ENCODE measurements around the gene CMTM6.
"Not testable (repeated sequence)": the region's sequence is repeated elsewhere in the genome, so short reads cannot be mapped to it uniquely, and the experiment has no call there.

The CMTM6 gene

DNA sequence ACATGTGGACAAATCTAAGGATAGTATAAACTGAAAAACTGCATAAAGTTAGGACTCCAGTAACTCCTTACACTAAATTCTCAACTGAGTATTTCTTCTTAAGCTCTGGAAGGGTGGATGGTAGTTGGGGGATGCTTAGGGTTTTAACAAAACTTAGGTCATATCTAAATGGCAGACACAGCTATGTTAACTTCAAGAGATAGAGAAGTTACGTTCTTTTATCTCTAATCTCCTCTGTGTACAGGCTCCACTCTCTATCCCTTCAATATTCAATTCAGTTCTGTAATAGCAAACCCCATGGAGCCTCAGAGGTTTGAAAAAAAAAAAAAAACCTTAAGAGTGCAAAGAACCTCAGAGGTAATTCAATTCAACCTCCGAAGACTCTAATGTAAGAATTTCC, 3.1 kb downstream of the CMTM6 start:
- no peak for DNase-seq (ENCODE audit: low spot score)

DNA sequence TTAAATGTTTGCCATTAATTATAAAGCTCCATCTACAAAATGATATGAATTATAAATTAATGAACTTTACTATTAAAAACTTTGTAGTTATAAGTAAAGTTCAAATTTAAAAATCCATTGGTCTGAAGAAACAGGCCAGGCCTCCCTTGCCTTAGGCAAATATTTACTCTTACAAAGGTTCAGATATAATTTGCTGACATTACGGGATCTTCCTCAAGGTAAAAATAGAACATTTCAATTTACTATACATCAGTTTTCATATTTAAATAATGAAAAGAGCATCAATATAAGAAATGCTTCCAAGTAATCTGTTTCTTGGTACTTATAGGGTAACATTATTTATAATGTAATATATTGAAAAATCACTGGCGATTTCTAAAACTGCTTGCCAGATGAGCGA, 3.7 kb downstream of the CMTM6 start:
- DNase-seq (ENCODE audit: low spot score), result no peak

DNA sequence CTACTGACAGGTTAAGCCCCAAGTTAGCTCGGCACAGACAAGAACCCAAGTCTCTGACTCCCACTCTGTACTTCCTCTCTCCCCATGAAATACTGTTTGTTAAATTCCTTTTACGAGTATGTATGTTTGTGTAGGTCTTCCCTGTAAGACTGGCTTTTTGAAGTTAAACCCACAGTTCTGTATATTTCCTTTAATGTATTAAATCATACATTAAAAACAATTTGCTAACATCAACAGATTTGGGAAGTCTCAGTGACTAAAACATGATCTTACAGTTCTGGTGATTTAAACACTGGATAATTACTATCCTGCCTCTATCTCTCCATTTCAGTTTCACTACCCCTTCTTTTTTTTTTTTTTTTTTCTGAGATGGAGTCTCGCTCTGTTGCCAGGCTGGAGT, 4.4 kb downstream of the CMTM6 start:
- no peak for DNase-seq (ENCODE audit: low spot score)

DNA sequence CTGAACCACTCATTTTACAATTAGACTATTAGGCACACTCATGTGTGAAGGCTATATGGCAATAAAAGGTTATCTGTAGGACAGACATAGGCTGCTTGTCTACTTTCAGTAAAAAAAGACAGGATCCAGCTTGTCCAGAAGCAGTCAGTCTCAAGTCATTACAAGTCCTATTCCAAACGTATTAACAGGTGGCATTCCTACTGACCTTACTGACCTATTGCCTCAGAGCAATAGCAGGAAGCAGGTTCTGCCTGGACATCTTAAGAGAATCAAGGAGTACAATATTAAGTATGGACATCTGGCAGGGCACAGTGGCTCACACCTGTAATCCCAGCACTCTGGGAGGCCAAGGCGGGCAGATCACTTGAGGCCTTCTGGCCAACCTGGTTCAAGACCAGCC, 7.0 kb downstream of the CMTM6 start:
- no peak for DNase-seq (ENCODE audit: low spot score)

DNA sequence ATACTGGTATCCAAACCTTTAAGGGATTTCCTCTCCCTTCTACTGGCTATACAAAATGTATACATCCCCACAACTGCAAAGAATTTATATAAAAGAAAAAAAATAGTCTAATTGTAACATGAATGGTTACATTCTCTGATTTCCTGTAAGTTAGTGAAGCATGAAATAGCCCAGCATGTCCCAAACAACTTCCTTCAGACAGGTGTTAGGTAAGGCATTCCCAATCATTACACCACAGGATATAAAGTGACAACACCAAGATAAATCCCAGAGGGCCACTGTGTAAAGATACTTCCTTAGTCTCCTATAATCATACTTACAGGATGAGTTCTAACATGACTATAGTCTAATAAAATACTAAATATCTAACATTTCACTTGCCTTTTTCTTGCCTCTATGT, 7.6 kb downstream of the CMTM6 start:
- no peak for DNase-seq (ENCODE audit: low spot score)

DNA sequence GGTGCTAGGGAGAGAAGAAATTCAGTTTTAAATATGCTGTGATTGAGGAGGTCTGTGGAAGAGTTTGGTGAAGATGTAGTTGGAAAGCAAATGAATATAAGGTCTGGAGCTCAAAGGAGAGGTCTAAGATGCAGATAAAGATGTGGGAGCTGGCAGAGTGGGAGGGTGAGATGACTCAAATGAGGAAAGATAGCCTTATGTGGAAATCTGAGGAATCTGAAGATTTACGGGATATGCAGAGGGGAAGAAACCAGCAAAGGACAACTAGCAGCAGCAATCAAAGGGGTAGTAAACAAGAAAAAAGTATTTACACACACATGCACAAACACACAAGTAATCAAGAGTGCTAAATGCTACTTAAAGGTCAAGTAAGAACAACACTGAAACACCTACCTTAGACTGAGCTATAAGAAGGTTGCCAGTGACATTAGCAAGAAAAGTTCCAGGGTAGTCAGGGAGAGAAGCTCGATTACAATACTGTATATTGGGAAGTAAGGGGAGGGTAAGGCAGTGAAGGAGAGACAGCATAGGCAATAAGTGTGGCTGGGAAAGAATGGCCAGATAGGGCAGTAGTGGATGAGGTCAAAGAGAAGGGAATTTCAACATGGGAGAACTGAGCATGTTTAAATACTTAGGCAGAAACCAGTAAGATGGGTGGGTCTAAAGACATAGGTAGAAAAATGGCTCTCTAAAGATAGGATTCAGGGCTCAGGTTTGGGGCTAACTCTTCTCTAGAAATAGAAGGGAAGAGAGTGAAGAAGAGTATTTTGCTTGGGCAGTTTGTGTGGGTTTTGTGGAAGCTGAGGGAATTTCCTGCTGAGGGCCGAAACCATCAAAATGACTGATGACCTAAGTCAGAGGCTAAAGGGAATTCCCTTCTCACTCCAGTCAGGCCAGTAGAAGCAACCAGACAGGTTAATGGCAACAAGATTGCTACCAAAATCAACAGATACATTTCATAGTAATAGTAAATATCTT, 8.9 kb downstream of the CMTM6 start:
- DNase-seq (ENCODE audit: low spot score), result no peak

DNA sequence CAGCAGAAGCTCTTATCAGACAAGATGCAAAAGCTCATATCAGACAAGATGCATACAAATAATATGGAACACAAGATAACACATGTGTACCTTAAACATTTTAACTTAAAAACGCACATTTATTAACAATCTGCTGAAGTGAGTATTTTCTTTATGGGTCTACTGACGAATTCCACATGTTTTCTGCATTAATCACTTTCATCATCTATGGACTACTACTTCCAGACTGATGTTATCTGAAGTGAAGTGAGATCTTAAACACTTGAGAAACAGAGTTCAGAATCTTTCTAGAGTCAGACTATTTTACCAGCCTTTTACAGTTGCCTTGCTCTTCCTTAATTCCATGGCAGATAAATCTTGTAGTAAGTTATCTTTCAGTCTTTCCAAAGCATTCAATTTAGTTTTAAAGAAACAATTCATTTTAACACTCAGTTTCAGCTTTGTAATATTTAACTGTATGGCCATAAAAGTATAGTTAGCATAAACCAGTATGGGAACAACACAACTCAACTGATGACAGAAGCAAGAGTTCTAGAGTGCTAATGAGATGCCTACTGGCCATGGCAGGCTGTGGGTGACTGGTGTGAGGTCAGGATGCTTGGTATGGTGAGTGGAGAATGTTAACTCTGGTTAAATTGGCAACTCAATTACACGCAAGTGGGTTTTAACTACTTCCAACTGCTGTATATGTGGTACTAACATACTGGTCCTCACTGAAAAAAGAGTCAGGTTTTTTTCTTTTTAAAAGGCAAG, 9.8 kb downstream of the CMTM6 start:
- no peak for DNase-seq (ENCODE audit: low spot score)

DNA sequence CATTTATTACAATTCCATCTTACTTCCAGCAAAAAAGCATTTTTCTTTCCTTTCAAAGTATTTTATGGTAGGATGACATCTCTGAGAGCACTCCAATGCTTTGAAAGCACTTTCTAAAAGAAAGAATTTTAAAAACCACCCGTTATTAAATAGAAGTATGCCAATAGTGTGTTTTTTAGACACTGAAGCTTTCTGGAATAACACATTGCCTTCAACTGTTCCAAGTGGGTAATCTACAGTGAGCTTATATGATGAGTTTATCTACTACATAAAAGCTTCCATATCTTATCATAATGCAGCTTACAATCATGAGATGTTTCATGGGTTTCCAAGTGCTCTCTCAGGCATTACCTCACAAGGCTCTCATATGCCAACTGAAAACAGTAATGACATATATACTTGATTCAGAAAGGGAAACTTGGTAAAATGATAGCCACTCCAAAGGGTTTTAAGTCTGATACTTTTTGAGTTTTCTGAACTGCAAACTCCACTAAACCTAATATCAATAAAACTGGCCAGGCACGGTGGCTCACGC, 14.1 kb downstream of the CMTM6 start:
- DNase-seq (ENCODE audit: low spot score), result no peak

DNA sequence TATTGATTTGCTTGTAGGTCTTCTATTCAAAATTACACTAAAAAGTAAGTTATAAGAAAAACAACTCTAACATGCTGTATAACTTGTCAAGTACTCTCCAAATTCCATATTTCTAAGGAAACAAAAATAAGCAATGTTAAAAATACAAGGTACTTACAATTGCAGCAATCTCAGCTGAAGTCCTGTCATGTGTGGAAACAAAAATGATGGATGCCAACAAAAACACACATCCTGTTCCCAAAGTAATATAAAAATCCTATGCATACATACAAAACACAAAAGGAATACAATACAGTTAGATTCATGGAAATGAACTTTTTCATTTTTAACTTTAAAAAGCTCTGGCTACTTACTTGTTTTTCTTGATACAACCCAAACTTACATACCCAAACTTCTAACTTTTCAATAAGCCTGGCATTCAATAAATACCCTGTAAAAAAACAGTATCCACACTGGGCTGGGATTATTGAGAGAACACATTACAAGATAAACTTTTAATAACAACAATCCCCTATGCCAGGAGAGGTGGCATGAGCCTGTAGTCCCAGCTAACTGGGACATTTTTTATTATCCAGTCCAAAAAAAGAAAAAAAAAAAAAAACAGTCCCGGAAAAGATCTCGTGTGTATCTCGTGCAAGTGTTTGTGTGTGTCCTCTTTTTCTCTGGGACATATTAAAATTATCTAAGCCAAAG, 14.7 kb downstream of the CMTM6 start:
- no peak for DNase-seq (ENCODE audit: low spot score)

DNA sequence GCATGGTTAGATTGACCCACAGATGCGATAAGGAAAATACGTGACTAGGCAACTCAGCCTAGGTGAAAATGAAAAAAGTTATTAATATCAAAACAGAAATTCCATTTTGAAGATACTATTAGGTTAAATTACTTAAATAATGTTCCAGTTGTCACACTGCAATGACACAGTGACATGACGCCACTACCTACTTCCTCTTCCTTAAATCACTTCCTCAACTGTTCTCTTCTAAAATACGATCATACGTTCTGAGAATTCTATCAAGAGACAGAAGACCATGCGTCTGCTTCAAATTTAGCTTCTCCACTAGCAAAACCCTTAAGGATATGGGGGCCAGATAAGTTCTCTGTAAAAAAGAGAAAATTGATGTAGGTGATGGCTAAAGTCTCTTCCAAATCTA, 18.2 kb downstream of the CMTM6 start:
- DNase-seq (ENCODE audit: low spot score), result no peak

DNA sequence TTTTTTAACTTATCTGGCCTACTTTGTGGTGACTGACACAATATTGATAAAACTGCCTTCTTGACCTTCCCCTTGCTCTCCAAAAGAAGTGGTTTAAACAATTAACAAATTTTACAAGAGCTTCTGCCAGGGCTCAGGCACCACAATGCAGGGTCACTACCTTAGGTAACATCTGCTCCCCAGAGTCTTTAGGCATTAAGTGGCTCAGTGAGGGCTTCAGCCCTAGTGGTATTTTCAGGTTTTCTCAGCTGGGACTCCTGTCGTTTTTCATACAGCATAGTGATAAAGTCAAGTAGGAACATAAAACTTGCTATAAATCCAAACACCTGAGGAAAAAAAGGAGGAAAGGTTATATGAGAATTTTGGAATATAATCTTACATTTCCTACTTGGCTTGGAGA, 18.9 kb downstream of the CMTM6 start:
- no peak for DNase-seq (ENCODE audit: low spot score)

DNA sequence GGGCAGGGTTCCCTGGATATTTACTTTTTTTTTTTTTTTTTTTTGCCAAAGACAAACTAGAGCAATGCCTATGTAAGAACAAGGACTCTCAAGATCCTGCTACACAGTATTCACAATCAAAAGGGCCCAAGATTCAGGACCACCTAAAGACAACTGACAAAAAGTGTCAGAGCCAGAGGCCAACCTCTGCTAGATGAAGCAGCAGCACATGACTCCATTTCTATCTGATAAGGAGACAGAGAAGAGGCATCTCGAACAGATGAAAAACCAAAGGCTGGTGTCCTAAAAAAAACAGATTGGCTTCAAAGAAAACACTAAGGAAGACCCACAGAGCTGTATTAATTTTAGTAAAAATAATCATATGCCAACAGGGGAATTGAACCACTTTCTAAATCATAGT, 20.0 kb downstream of the CMTM6 start:
- DNase-seq (ENCODE audit: low spot score), result no peak

DNA sequence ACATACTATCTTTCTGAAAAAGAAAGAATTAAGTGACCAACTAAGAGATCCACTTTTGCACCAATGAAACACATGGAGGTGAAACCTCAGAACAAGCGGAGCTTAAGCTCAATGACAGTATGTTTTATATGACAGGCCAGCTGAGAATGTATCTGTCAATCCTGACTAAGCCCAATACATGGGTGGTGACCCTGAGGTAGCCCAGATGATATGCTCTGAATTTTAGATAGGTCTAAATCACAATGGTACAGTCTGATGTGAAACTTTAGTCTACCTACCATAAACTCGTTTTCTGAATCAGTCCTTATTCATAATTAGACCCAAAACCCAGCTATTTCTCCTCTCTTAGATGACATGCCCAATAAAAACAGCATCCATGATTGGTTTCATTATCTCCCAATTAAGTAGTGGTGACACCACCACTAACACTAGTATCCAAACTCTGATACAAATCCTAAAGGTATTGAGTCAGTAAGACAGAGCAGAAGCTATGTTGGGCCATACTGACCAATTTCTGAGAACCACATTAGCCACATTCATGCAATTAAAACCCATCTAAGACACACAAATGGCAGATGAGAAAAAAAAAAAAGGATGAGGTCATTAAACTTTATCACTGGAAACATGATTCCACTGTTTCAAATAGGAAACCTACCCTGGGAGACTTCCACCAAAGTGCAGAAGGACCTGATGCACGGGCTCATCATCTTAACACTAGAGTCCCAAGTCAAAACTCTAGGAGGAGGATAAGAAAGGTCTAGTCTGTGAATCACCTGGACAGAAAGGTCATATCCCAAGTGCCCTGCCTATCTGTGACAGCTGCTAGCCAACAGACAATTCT, 20.6 kb downstream of the CMTM6 start:
- no peak for DNase-seq (ENCODE audit: low spot score)

DNA sequence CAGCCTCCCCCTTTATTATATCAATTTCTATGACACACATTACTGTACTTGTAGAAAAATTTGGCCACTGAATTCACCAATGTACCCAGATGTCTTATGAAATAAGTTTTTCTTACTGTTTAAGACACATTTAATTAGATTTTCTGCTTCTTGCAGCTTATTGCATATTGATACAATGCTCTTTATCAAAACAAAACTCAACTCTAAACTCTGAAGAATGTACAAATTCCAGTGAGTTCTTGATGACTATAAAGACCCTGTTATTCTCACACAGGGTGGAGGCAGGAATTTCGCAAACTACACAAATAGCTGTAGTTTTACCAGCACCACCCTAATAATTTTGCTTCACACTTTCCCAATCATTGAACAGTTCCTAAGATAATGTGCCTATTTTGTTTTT, 22.0 kb downstream of the CMTM6 start:
- no peak for DNase-seq (ENCODE audit: low spot score)

DNA sequence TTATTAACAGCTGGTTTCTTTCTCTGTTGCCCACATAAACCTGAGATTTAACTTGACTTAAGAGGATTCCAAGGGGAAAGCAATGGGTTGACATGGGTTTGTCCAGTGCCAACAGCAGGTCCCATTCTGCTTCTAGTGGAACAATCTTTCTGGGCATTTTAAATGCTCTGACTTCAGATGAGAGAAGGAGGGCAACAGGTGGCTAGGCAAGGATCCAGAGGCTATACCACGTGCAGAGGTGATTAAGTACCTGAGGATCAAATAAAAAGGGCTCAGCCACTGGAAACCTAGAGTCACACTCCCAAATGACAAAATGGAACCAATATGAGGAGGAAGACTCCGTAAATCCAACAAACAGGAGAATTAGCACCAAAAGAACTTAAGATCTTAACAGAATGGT, 28.5 kb downstream of the CMTM6 start:
- no peak for DNase-seq (ENCODE audit: low spot score)

DNA sequence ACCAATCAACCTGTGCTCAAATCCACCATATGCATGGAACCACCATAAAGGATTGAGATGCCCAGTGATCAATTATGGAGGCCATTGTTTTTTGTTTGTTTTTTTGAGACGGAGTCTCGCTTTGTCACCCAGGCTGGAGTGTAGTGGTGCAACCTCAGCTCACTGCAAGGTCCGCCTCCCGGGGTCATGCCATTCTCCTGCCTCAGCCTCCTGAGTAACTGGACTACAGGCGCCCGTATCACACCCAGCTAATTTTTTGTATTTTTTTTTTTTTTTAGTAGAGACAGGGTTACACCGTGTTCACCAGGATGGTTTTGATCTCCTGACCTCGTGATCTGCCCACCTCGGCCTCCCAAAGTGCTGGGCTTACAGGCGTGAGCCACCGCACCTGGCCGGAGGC, 30.5 kb downstream of the CMTM6 start:
- not testable (repeated sequence) for DNase-seq (ENCODE audit: low spot score)

DNA sequence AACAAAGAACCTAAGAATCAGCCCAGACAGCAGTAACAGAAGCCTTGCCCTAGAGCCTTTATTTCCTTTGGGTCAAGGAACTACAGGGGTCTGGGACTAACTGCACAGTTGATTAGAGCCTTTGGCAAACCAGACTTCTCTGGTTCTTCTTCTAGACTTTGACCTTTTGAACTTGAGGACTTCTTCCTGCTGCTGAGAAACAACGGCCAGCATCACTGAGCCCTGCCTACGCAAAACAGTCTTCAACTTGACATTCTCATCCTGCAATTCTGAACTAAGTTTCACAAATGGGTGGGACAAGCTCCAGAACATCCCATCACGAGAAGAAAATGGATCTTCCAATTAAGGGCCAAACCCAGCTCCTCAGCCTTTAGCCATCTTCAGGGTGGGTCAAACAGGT, 31.4 kb downstream of the CMTM6 start:
- DNase-seq (ENCODE audit: low spot score), result no peak

DNA sequence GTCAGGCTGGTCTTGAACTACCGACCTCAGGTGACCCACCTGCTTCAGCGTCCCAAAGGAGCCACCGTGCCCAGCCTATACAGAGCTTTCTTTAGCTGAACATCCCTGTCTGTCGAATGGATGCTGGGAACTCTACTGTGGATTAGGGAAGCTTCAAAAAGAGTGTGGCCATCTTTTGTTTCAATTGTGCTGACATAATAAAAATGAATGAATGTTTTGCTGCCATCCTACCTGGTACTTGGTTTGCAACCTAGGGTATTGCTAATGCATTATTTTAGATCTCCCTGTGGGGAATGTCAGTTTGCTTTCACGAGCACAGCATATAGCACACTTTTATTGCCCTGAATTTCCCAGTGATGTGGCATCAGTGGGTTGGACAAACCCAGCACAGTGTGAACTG, 32.3 kb downstream of the CMTM6 start:
- no peak for DNase-seq (ENCODE audit: low spot score)

DNA sequence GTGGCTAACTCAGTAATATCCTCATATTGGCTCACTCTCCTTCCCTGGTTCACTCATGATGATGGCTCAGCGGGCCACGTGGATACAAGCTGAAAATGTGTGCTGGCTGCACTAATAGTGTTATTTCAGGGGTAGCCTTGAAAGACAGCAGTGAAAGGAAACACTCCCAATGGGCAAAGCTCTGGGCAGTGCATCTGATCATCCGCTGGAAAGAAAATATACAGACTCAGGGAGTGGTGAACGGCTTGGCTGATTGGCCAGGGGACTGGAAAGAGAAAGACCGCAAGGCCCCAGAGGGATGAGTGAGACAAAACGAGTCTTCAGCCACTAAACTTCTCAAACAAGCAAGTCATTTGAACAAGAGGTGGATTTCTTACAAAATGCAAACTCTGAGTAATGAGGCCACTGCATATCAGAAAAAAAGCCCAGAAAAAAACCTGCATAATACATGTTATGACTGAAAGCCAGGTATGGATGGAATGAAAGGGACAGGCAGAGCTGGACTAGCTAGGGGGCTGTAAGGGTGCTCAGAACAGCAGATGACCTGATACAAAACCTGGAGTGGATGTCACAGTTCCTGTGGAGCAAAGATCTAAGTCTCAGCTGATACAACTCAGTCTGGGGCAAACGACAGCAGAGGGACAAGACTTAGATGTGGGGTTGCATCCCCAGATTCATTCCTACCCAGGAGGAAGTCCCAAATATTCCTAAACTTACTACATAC, 33.3 kb downstream of the CMTM6 start:
- DNase-seq (ENCODE audit: low spot score), result no peak

DNA sequence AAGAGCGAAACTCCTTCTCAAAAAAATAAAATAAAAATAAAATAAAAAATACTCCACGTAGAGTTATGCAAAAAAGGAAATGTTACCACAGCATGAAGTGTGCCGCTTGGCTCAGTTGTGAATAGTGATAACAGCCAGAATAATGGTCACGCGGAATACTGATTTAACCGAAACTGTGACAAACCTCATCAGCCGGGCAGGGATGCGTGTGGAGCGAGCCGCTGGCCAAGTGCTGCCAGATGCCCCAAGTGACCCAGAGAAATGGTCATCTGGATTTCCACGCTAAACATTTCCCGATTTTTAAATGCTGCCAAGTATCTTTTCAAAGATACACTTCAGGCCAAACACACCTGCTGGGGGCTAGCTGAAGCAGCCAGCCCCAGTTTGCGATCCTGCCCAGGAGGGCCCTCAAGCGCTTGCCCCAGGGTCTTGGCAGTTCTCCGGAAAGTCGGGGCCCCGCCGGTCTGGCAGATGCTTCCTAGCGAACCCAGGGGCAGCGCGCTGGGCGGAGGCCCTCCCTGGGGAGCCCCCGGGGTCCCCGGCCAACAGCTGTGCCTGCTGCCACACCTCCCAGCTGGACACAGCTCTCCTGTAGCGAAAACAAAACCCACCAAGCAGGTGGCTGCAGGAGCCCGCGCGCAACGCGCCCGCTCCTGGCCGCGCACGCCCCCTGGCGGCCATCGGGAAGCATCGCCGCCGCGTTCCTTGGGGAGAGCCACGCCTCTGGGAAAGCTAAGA, 35.1 kb downstream of the CMTM6 start:
- DNase-seq (ENCODE audit: low spot score), result peak; percentile 87
